HG02759 (cell line): Measurements from ENCODE around the gene KCNK13.
"Not testable (repeated sequence)": the region's sequence is repeated elsewhere in the genome, so short reads cannot be mapped to it uniquely, and the experiment has no call there.

Experiments
- ATAC-seq: cut with Tn5 transposase; IDR thresholded peaks from one replicate; pipeline ENCODE4 v1.9.1; 2021; ENCODE audit warnings: mild to moderate bottlenecking, moderate library complexity; ENCODE audit not compliant: unreplicated experiment

KCNK13 gene

GRCh38 chr14:90188588-90188987 lies 126.8 kb downstream of the KCNK13 start:
- ATAC-seq = no peak

- ATAC-seq = no peak
These were observed 129.4 kb downstream of the KCNK13 start for GRCh38 chr14:90191154-90191553.

DNA sequence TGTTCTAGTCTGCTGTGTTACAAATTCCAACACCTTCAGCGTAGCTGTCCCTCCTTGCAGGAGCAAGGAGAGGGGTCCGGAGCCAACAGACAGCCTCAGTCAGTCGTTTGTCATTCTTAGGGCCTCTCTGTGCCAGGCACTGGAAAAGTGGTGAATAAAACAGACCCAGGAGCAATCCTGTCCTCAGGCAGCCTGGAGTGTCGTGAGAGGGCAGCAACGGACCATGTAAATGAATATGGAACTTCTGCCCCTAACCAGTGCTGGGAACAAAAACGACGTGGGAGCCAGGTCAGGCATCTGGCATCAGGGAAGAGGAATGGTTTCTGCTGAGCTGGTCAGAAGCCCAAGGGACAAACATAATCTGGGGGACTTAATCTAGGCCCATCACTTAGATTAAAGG lies 129.8 kb downstream of the KCNK13 start:
- no peak for ATAC-seq

DNA sequence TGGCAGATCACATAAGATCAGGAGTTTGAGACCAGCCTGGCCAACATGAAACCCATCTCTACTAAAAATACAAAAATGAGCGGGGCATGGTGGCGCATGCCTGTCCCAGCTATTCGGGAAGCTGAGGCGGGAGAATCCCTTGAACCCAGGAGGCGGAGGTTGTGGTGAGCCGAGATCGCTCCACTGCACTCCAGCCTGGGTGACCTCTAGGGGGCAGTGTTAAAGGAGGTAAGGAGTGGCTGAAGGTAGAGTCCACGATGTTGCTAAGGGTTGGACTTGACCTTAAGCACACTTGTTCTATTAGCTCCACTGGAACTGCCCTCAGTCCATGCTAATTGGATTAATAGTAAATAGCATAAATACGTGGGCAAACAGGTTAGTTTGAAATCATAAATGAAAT lies 132.1 kb downstream of the KCNK13 start:
- ATAC-seq = no peak

DNA sequence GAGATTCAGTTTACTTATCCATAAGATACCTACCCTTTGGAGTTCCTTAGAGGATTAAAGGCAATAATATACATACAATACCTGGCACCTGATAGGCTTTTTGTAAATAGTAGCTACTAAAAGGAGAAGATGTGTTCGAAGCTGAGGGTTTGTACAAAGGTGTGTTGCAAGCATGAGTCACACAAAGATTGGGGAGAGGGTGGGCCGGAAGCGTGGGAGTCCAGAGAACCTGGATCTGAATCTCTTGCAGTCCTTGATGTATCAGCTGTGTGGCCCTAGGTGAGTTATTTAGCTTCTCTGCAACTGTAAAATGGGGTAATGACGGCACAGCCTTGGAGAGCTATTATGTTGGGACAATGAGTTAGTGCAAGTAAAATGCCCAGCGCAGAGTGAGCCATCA lies 132.9 kb downstream of the KCNK13 start:
- no peak for ATAC-seq

- no peak for ATAC-seq
These were observed 136.8 kb downstream of the KCNK13 start for GRCh38 chr14:90198541-90199060.

GRCh38 chr14:90200546-90200945 lies 138.8 kb downstream of the KCNK13 start:
- not testable (repeated sequence) for ATAC-seq

DNA sequence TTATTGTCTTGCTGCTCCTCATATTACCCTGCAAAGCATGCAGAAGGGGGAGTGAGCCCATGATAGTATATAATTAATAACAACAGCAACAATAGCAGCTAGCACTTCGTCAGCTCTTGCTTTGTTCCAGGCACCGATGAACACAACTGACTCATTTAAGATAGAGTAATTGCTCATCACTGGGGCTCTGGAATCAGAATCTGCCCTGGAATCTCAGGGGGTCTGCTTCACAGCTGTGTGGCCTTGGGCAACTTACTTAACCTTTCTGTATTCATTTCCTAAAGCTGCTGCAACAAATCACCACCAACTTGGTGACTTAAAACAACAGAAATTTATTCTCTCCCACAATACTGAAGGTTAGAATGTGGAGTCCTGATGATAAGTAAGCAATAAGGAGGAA lies 139.6 kb downstream of the KCNK13 start:
- no peak for ATAC-seq

GRCh38 chr14:90204516-90204915 lies 142.7 kb downstream of the KCNK13 start:
- ATAC-seq = no peak

- no peak for ATAC-seq
These were observed 151.4 kb downstream of the KCNK13 start for GRCh38 chr14:90213099-90213748.

GRCh38 chr14:90228478-90228877 lies 166.7 kb downstream of the KCNK13 start:
- ATAC-seq = no peak

GRCh38 chr14:90229942-90230341 lies 168.1 kb downstream of the KCNK13 start:
- ATAC-seq = not testable (repeated sequence)
